Psoas muscle (tissue), 8 donors: Measurements from ENCODE around the gene VIPR2. TPM values are rescaled to one million over a fixed set of nuclear protein-coding genes. Genes with fewer than 3 reads are reported as not detected.

Experiments
- ATAC-seq, 4 donors: fragments of 200-7000 bp; cut with Tn5 transposase; one replicate each; pipeline ENCODE4 v1.9.1; 2020; ENCODE audit warnings: moderate library complexity in 3 of 4, mild to moderate bottlenecking in 2 of 4
- DNase-seq, 2 donors: peaks; one replicate each; pipeline ENCODE4 v3.0.0-alpha.2; 2020
- H3K27ac ChIP-seq: fragments of 200-600 bp; one replicate; pipeline ENCODE4 v1.8.0; 2022
- H3K27me3 ChIP-seq, 3 donors: fragments of 200-600 bp in 1 of 3; one replicate each; pipeline versions ENCODE4 v1.6.1 to v1.8.0; 2013 to 2022; ENCODE audit warnings: low read length in 2 of 3, mild to moderate bottlenecking in 2 of 3, moderate library complexity in 1 of 3; ENCODE audit not compliant: insufficient read depth in 3 of 3
- H3K36me3 ChIP-seq, 2 donors: fragments of 200-600 bp in 1 of 2; one replicate each; pipeline versions ENCODE4 v1.6.1 to v1.8.0; 2013 to 2022; ENCODE audit warnings: low read depth in 1 of 2, mild to moderate bottlenecking in 1 of 2, moderate library complexity in 1 of 2; ENCODE audit not compliant: insufficient read depth in 1 of 2
- H3K4me1 ChIP-seq: fragments of 200-600 bp; one replicate; pipeline ENCODE4 v1.8.0; 2022
- H3K4me3 ChIP-seq: fragments of 200-600 bp; one replicate; pipeline ENCODE4 v1.8.0; 2022; ENCODE audit warnings: mild to moderate bottlenecking
- H3K9me3 ChIP-seq: fragments of 200-600 bp; one replicate; pipeline ENCODE4 v1.8.0; 2022
- CTCF ChIP-seq: fragments of 200-600 bp; IDR thresholded peaks from one replicate; pipeline ENCODE4 v1.8.0; 2022; ENCODE audit warnings: antibody characterized with exemption
- WGBS, 3 donors: extraction: QIAGEN DNeasy Blood & Tissue Kit; methylation state at CpG; one replicate each; pipeline versions ENCODE4 v1.1.6 to v1.1.7; 2013; 5-methylcytosine and 5-hydroxymethylcytosine counted together
- intact Hi-C, 2 donors: fragments of 100-400 bp; cut with DNase I; formaldehyde crosslinking; loops; one replicate each; pipeline versions ENCODE4 v1.11.0 to v1.14.2; 2022
- polyA plus RNA-seq, 3 donors: library from polyadenylated mRNA; stranded (reverse); fragments of 200-250 nt; gene quantifications; one replicate each; pipeline ENCODE4 v1.2.3, GENCODE V29; 2013
- total RNA-seq, 4 donors: library from RNA; stranded (reverse); fragmentation: NEBNext Ultra II Directional in 2 of 4; extraction: Animal tissue kit (Norgen Biotek cat#: 25700) in 2 of 4; gene quantifications; one replicate each; pipeline versions ENCODE4 v1.2.1 to v1.2.4, GENCODE V29; 2021 to 2023
- donor health status: healthy with polysubstance abuse.
- donor health status: DM: no; HTN: no; CAD: no; lungs with moderate emphysema.
- donor health status: Bipolar disorder and iron deficiency.
- donor health status: healthy.
- donor health status: DM: yes; HTN: yes; CAD: no.
- donor health status: DM: no; HTN: no; CAD: no.
- donor health status: DM: no; HTN: no; CAD: no.
- donor health status: DM: yes; HTN: yes; CAD: no.

VIPR2 gene
- total and polyA plus RNA-seq, 7 donors = 0.60 to 3.6 (median 2.4) TPM

DNA sequence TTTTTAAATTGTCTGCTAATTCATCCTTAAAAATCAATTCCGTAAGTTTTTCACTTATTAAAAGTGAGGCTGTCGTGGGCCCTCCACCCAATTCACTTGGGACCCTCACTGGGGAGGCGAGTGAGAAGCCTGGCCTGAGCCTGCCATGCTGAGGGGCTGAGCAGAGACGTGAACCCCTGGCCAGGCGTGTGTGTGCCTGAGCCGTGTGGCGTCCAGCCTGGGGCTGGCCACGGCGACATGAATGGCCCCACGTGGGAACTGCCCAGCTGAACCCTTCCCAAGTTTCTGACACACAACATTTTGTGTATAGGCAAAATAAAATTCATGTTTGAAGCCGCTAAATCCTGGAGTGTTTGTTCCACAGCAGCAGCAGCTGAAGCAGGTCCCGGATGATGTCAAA lies 13.0 kb upstream of the VIPR2 start:
- Histone ChIP-seq H3K27ac (no peak overlapping the region), H3K36me3 (no peaks in the 10 kb centered on the region), H3K9me3 (no peaks in the 10 kb centered on the region), H3K4me3 (no peak overlapping the region), H3K27me3 (no peaks in the 10 kb centered on the region), H3K4me1 (no peaks in the 10 kb centered on the region)
- no peak for DNase-seq
- intact Hi-C loops = no loop called here
- ATAC-seq = no peak
- TF ChIP-seq CTCF = no peak
- 73 to 80% (median 79%) methylated on average over 12 of the region's 12 CpGs for WGBS, 3 donors

- DNase-seq (no peak), ATAC-seq (no peak)
- no peak overlapping the region for H3K4me3 ChIP-seq
- H3K9me3 ChIP-seq = no peaks in the 10 kb centered on the region
- no peaks in the 10 kb centered on the region for H3K27me3 ChIP-seq
- H3K4me1 ChIP-seq = no peaks in the 10 kb centered on the region
- intact Hi-C loops = no loop called here
- 87 to 92% (median 92%) methylated on average over 23 of the region's 23 CpGs for WGBS, 3 donors
- TF ChIP-seq CTCF = no peak
- H3K27ac ChIP-seq = no peak overlapping the region
- no peaks in the 10 kb centered on the region for H3K36me3 ChIP-seq
Measured at GRCh38 chr7:159156436-159157245, 12.0 kb upstream of the VIPR2 start.

DNA sequence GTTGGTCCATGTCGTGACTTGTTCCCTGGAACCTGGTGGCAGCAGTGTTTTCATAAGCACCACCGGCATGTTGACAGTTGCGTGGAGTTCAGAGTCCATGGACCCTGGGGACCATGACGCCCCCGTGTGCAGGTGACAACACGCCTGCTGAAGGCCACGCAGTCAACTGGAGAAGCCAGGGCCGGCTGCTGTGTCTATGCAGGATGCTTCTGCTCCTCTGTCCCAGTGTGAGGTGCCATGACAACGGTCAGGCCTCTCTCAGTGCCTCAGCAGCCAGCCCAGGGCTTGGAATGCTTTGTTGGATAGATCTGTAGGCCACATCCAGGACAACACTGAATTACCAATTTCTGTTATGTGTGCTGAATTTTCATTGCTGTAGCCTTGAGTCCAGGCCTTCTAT lies 10.7 kb upstream of the VIPR2 start:
- WGBS, 3 donors = 76 to 86% (median 76%) methylated on average over 9 of the region's 9 CpGs
- intact Hi-C loops = no loop called here
- ATAC-seq (no peak), DNase-seq (no peak)
- Histone ChIP-seq H3K27me3 (no peaks in the 10 kb centered on the region), H3K9me3 (no peaks in the 10 kb centered on the region), H3K36me3 (no peaks in the 10 kb centered on the region), H3K4me3 (no peak overlapping the region), H3K27ac (no peak overlapping the region), H3K4me1 (no peaks in the 10 kb centered on the region)
- no peak for TF ChIP-seq CTCF

- 81 to 84% (median 83%) methylated on average over 17 of the region's 17 CpGs for WGBS, 3 donors
- intact Hi-C loops = no loop called here
- Histone ChIP-seq H3K9me3 (no peaks in the 10 kb centered on the region), H3K4me3 (no peak overlapping the region), H3K36me3 (no peaks in the 10 kb centered on the region), H3K27ac (no peak overlapping the region), H3K4me1 (no peaks in the 10 kb centered on the region), H3K27me3 (no peaks in the 10 kb centered on the region)
- peak in 1 of 4 donors; percentile 75 for ATAC-seq
- DNase-seq = no peak
- peak; percentile 15 for TF ChIP-seq CTCF
Measured at GRCh38 chr7:159154243-159154642, 9.6 kb upstream of the VIPR2 start.

DNA sequence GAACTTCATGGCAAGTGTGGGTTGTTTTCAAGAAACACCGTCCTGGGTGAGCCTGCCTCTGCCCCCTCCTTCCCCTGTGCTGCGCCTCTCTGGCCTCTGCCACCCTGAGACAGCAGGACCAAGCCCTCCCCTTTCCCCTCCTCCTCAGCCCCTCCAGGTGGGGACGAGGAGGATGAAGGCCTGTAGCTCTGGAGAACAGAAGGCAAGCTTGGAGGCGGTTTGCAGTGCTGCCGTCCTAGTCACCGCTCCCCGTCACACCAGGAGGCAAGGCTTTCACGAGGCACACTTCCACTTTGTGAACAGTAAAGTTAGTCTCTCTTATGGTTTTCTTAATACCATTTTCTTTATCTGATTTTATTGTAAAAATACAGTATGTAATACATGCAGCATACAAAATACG lies 8.8 kb upstream of the VIPR2 start:
- Histone ChIP-seq H3K4me1 (no peaks in the 10 kb centered on the region), H3K27ac (no peak overlapping the region), H3K9me3 (no peaks in the 10 kb centered on the region), H3K36me3 (no peaks in the 10 kb centered on the region), H3K27me3 (no peaks in the 10 kb centered on the region), H3K4me3 (no peak overlapping the region)
- DNase-seq (no peak), ATAC-seq (no peak)
- 87 to 91% (median 90%) methylated on average over 9 of the region's 9 CpGs for WGBS, 3 donors
- intact Hi-C loops = no loop called here
- TF ChIP-seq CTCF = no peak
